Endothelial cell (in vitro differentiated cells): ENCODE measurements around the gene SNAPC3. TPM values are rescaled to one million over a fixed set of nuclear protein-coding genes. Genes with fewer than 3 reads are reported as not detected.

Experiments used
- DNase-seq: peaks from one replicate; pipeline ENCODE4 v3.0.0; 2021; ENCODE audit warnings: low spot score
- H3K27ac Mint-ChIP-seq: one replicate; pipeline ENCODE4 v1.8.0; 2021; ENCODE audit warnings: mixed read lengths, inconsistent platforms; ENCODE audit not compliant: unreplicated experiment
- H3K27me3 Mint-ChIP-seq: one replicate; pipeline ENCODE4 v1.8.0; 2021; ENCODE audit warnings: mild to moderate bottlenecking, moderate library complexity, mixed read lengths, inconsistent platforms; ENCODE audit not compliant: unreplicated experiment
- H3K36me3 Mint-ChIP-seq: one replicate; pipeline ENCODE4 v1.8.0; 2021; ENCODE audit warnings: mild to moderate bottlenecking, low read depth, mixed read lengths, inconsistent platforms; ENCODE audit not compliant: unreplicated experiment
- H3K4me1 Mint-ChIP-seq: one replicate; pipeline ENCODE4 v1.8.0; 2021; ENCODE audit warnings: mild to moderate bottlenecking, mixed read lengths, inconsistent platforms; ENCODE audit not compliant: unreplicated experiment
- H3K4me3 Mint-ChIP-seq: one replicate; pipeline ENCODE4 v1.8.0; 2021; ENCODE audit warnings: mild to moderate bottlenecking, mixed read lengths, inconsistent platforms; ENCODE audit not compliant: unreplicated experiment
- H3K9me3 Mint-ChIP-seq: one replicate; pipeline ENCODE4 v1.8.0; 2021; ENCODE audit warnings: mixed read lengths, inconsistent platforms; ENCODE audit not compliant: unreplicated experiment
- CTCF ChIP-seq: fragments of 200-600 bp; sonication (generic); IDR thresholded peaks from one replicate; pipeline ENCODE4 v1.5.0; 2021; ENCODE audit warnings: antibody characterized with exemption; ENCODE audit not compliant: unreplicated experiment
- total RNA-seq: library from RNA; stranded (reverse); fragmentation: NEBNext Ultra II Directional; extraction: Animal tissue kit (Norgen Biotek cat#: 25700); gene quantifications from one replicate; pipeline ENCODE4 v1.2.1, GENCODE V29; 2021; ENCODE audit not compliant: unreplicated experiment

SNAPC3 gene
- total RNA-seq, 1 donor from 2014 or later: 31.8 TPM

DNA sequence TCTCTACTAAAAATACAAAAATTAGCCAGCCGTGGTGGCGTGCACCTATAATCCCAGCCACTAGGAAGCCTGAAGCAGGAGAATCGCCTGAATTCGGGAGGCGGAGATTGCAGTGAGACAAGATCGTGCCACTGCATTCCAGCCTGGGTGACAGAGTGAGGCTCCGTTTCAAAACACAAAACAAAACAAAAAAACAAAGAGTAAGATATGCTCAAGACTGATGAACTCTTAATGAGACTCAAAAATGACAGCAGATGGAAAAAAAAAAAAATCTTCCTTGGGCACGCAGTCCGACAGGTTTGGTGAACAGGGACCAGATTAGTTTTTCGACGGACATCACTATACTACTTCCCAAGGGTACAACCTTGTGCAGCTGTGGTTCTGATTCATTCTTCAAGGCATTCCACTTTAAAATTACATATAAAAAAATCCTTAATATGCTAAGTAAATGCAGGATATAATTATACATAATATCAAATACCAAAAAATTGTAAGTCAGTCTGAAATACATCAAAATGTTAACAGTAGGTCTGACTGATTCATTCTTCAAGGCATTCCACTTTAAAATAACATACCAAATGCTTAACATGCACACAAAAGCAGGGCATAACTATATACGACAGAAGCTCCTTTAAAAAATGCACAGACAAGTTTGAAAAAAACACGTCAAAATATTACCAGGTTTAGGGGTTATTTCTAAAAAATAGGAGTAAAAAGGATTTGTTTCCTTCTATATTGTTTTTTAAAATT, 75.7 kb downstream of the SNAPC3 start:
- no peak for DNase-seq
- Mint-ChIP-seq H3K4me1 (no peaks in the 10 kb centered on the region), H3K27ac (no peak overlapping the region), H3K4me3 (no peak overlapping the region), H3K36me3 (peaks cover 13% of the 10 kb centered on the region), H3K27me3 (no peaks in the 10 kb centered on the region), H3K9me3 (peaks cover 1% of the 10 kb centered on the region)
- no peak for TF ChIP-seq CTCF

- no peaks in the 10 kb centered on the region for H3K4me1 Mint-ChIP-seq
These were observed 76.5 kb downstream of the SNAPC3 start for GRCh38 chr9:15499139-15499538.

DNA sequence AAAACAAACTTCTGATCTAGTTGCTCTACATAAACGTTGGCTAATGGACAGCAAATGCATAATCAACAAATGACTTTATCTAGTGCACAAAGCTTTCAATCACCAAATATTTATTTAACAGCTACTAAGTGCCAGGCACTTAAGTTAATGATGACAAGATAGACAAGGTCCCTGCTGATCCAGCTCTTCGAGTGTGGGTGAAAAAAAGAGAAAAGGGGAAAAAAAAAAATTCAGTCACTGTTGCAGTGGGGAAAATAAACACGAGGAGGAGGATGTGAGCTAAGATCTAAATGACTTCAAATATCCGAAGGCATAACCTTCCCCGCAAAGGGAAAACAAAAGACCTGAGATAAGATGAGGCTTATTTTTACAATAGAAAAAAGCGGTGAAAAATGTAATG, 78.5 kb downstream of the SNAPC3 start:
- H3K4me1 Mint-ChIP-seq: no peaks in the 10 kb centered on the region
- TF ChIP-seq CTCF: no peak
- peaks cover 4% of the 10 kb centered on the region for H3K36me3 Mint-ChIP-seq
- no peaks in the 10 kb centered on the region for H3K27me3 Mint-ChIP-seq
- no peak overlapping the region for H3K27ac Mint-ChIP-seq
- no peaks in the 10 kb centered on the region for H3K9me3 Mint-ChIP-seq
- no peak overlapping the region for H3K4me3 Mint-ChIP-seq
- DNase-seq: no peak

More at GRCh38 chr9:15499139-15499538, 76.5 kb downstream of the SNAPC3 start:
- H3K27ac Mint-ChIP-seq: peak overlapping the region; percentile 36
- peaks cover 9% of the 10 kb centered on the region for H3K36me3 Mint-ChIP-seq
- no peaks in the 10 kb centered on the region for H3K27me3 Mint-ChIP-seq
- H3K4me3 Mint-ChIP-seq: no peak overlapping the region
- DNase-seq: no peak
- TF ChIP-seq CTCF: no peak
- no peaks in the 10 kb centered on the region for H3K9me3 Mint-ChIP-seq

DNA sequence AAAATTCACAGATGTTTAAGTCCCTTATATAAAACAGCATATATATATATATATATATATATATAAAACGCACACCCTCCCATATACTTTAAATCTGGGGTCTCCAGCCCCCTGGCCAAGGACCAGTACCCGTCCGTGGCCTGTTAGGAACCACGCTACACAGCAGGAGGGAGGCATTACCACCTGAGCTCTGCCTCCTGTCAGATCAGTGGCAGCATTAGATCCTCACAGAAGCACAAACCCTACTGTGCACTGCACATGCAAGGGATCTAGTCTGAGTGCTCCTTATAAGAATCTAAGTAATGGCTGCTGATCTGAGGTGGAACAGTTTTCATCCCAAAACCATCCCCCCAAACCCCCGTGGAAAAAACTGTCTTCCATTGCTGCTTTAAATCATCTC, 79.1 kb downstream of the SNAPC3 start:
- Mint-ChIP-seq H3K9me3 (no peaks in the 10 kb centered on the region), H3K27ac (no peak overlapping the region), H3K27me3 (no peaks in the 10 kb centered on the region), H3K36me3 (peaks cover 7% of the 10 kb centered on the region), H3K4me1 (no peaks in the 10 kb centered on the region), H3K4me3 (no peak overlapping the region)
- DNase-seq: no peak
- no peak for TF ChIP-seq CTCF

GRCh38 chr9:15505921-15506320, 83.2 kb downstream of the SNAPC3 start:
- Mint-ChIP-seq H3K4me1 (peaks cover 16% of the 10 kb centered on the region), H3K9me3 (no peaks in the 10 kb centered on the region), H3K27ac (no peak overlapping the region), H3K36me3 (peaks cover 13% of the 10 kb centered on the region), H3K4me3 (no peak overlapping the region), H3K27me3 (peaks cover 7% of the 10 kb centered on the region)
- no peak for TF ChIP-seq CTCF
- no peak for DNase-seq
